ENCODE measurements around the gene OR7A10.

The OR7A10 gene

GRCh38 chr19:14848822-14849221 lies at the start of gene OR7A10:
TSS of gene OR7A10 (minus strand) at chr19:14848922. CDS start at chr19:14841877, 7,045 bp downstream.
- DNase-seq: no peak

GRCh38 chr19:14890643-14891379 lies 42.1 kb upstream of the OR7A10 start:
- no peak for DNase-seq

DNA sequence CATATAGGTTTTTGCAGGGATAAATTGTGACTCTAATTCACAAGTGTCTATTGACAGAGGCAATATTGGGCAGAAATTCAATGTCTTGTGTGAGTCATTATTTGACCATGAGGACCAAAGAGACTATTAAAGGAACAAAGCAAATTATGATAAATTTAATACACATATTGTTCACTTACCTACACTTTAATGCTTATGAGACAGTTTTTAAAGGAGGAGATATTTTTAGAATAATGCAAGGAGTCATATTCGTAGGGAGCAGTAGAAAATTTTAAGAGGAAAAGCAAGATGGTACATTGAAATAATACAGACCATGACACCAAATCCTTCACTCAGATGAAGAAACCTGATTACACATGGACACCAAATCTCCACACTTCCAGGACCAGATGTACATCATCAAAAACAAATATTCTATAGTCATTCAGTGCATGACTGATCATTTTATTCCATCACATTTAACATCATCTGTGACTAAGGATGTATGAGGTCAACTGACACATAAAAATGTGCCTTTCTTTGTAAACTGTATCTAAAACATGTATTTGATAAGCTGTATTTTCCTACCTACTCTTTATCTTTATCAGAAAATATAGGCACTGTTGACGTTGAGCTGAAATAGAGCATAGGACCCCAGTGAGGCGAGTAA lies 41.4 kb upstream of the OR7A10 start:
- DNase-seq: no peak

DNA sequence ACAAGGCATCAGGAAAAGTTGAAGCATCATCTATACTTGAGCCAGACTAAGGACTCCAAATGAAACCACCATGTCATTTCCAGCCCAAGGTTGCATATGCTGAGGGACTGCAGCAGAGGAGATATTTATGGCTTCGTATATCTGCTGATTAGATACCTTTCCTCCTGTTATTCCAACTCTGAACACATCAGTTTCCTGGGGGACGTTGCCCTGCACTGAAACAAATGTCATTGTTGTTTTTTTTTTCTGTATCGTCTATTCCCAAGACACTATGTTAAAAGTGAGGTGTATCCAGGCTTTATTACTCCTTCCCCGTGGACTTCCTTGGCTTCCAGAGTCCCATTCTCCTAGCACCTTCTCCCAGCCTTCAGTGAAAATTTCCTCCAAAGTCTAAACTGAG lies 37.3 kb upstream of the OR7A10 start, which contains the start of gene OR7A17:
TSS of gene OR7A17 (minus strand) at position 101 of the 400 bp plus-strand sequence. CDS start 4,777 bp downstream, outside the sequence.
- DNase-seq: no peak

- no peak for DNase-seq
These were observed 23.0 kb upstream of the OR7A10 start for GRCh38 chr19:14871619-14872230.

- DNase-seq: no peak
These were observed 19.8 kb upstream of the OR7A10 start for GRCh38 chr19:14868497-14868896.

GRCh38 chr19:14843578-14843977 lies 5.1 kb downstream of the OR7A10 start:
- no peak for DNase-seq

- no peak for DNase-seq
These were observed 5.6 kb downstream of the OR7A10 start for GRCh38 chr19:14843169-14843568.

- no peak for DNase-seq
These were observed 8.5 kb downstream of the OR7A10 start for GRCh38 chr19:14840206-14840605.

DNA sequence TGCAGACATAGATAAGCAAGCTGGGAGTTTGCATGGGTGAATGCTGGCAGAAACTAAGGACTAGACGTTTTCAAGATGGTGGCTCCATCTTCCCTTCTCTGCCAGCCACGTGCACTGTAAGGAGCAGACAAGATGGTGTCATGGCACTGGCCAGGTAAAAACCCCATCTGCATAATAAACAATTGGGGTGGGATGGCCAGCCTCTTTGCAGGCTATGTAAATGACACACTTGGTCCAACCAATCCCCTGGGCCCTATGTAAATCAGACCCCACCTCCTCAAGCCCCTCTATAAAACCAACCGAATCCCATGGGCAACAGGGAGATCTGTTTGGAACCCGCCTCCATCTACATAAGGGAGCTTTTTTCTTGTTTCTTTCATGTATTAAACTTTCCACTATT lies 11.3 kb downstream of the OR7A10 start:
- no peak for DNase-seq

GRCh38 chr19:14835011-14835410 lies 13.7 kb downstream of the OR7A10 start, which contains the start of the genes OR7A5 and OR7C1:
TSS of gene OR7A5 (minus strand) at chr19:14835185. CDS start at chr19:14828241, 6,944 bp downstream.
TSS of gene OR7C1 (minus strand) at chr19:14835185. CDS start at chr19:14800136, 35,049 bp downstream.
- no peak for DNase-seq

DNA sequence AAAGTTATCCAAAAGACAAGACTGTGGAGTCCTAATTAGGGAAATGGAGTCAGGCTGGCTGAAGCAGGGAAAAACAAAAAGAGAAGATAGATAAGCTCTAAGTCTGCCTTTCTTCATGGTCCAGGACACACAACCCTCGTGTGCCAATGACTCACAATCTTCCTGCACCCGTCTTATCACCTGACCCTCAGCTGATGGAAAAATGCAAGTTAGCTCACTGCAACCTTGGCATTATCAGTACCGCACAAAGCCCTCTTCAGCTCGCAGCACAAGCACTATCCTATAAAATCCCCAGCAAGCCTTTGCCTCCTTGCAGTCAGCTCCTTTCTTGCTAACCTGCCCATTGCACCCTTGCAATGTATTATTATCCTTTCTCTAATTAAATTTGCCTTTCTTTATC lies 18.0 kb downstream of the OR7A10 start:
- no peak for DNase-seq

GRCh38 chr19:14826006-14826405 lies 22.7 kb downstream of the OR7A10 start:
- no peak for DNase-seq

DNA sequence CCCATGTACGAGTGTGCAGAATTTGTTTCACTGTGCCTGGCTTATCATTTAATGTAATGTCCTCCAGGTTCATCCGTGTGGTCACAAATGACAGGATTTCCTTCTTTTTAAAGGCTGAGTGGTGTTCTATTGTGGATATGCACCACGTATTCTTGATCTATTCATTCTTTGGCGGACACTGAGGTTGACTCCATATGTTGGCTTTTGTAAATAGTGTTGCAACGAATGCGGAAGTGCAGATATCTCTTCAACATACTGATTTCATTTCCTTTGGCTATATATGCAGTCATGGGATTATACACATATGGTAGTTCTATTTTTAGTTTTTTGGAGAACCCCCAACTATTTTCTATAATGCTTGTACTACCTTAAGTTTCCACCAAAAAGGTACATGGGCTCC lies 26.8 kb downstream of the OR7A10 start:
- DNase-seq: no peak

DNA sequence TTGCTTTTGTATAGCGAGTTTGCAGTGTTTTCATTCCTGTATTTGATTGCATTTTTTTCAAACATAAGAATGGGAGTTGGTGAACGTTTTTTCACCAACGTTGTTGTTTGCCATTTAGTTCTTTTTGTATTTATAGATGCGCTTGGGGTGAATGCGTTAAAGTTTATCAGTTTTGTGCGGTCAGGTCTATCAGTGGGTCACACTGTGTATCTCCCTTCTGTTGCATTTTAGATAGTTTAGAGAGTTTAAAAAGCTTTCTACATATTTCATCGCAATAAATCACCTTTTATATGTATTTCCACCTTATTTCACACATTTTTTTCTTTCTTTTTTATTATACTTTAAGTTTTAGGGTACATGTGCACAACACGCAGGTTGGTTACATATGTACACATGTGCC lies 30.1 kb downstream of the OR7A10 start:
- no peak for DNase-seq

DNA sequence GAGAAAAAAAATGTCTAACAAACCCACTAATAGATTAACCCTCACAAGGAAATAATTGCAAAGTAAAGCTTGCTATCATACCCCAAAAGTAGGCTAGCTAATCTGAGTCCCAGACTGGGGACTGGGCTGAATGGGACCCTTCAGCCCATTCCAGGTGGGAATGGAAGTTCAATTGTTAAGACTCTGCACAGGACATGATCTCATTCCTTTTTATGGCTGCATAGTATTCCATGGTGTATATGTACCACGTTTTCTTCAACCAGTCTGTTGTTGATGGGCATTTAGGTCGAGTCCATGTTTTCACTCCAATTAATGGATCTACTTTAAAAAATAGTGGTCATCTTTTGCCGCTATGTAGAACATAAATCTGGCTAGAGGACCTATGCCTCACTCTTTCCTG lies 31.7 kb downstream of the OR7A10 start:
- DNase-seq: no peak

DNA sequence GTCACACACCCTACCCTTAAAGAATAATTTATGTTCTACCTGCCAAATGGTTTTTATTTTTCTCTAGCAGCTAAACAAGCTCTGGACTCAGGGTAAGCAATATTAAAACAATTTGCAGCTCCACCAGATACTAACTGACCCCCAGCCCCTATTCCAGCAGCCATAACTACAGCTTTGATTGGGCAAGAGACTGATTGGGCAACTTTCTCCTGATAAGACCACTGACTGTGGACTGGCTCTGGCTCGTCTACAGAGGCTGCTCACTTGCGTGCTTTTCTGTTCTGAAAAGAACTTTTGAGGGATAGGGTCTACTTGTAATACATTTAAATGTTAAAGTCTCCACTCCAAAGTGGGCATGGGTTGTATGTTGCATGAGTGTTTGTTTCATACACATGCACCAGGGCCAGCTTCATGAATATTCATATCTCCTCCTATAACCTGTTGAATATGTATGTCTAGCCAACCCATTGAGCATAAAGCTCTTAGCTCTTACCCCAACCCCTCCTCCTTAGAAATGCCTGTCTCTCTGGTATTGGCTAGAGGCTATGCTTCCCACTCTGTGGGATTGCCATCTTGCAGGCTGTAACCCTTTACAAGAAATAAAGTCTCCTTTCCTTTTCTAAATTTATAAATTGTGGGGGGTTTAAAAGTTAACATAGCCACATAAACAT lies 33.6 kb downstream of the OR7A10 start:
- no peak for DNase-seq

GRCh38 chr19:14809272-14810057 lies 39.3 kb downstream of the OR7A10 start:
- DNase-seq: no peak

DNA sequence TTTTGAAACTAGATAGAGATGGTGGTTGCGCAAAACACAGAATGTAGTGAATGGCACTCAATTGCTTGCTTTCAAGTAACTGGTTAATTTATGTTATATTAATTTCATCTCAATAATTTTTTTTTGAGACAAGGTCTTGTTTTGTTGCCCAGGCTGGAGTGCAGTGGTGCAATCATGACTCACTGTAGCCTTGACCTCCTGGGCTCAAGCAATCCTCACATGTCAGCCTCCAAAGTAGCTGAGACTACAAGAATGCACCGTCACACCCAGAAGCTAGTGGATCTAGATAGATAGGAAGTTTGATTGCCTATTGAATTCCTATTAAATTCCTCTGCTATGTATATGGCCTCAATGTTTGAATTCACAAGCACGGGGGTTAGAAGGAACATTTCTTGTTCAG lies 44.0 kb downstream of the OR7A10 start:
- DNase-seq: no peak

DNA sequence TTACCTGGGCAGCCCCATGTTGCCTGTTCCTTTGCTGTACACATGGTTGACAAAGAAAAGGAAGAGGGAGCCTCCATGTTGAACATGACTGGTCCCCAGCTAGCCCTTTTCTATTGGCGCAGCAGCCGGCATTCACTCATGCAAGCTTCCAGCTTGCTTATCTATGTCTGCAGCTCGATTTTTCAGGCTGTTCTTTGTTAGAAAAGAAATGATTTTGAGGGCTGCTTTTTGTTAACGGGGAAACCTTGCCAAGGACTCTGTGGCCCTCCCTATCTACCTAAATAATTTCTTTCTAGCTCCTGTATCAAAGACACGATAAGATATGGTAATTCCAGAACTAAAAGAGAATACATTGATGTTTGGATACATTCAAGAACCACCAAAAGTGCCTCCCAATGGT lies 50.0 kb downstream of the OR7A10 start:
- no peak for DNase-seq

DNA sequence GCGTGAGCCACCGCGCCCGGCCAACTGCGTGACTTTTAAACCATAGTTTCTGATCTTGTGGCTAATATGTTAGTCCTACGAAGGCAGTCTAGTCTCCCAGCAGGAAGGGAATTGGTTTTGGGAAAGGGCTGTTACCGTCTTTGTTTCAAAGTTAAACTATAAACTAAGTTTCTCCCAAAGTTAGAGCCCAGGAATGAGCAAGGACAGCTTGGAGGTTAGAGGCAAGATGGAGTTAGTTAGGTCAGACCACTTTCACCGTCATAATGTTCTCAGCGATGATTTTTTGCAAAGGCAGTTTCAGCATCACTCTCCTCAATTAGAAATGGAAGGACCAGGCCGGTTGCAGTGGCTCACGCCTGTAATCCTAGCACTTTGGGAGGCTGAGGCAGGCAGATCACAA lies 52.7 kb downstream of the OR7A10 start:
- DNase-seq: no peak

DNA sequence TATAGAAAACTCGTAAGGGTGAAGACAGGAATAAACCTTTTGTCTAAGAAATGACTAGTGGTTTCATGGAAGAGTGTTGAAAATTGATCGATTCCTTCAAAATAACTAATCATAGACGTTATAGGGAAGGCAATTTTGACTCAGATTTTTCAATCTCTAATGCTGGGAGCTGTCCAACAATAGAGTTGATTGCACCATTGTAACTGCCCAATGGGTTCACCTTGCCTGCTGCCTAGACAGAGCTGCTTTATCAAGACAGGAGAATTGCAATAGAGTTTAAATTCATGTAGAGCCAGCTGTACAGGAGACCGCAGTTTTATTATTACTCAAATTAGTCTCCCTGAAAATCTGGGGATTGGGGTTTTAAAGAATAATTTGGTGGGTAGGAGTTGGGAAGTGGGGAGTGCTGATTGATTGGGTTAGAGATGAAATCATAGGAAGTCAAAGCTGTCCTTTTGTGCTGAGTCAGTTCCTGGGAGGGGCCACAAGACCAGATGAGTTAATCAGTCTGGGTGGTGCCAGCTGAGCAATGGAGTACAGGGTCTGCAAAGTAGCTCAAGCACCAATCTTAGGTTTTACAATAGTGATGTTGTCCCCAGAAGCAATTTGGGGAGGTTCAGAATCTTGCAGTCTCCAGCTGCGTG lies 53.5 kb downstream of the OR7A10 start:
- no peak for DNase-seq
